ENCODE data around the gene TAS1R3.
"Not testable (repeated sequence)": the region's sequence is repeated elsewhere in the genome, so short reads cannot be mapped to it uniquely, and the experiment has no call there.

Gene TAS1R3

GRCh38 chr1:1309251-1310108 lies 21.6 kb upstream of the TAS1R3 start:
- DNase-seq (ENCODE audit: low spot score), result no peak

DNA sequence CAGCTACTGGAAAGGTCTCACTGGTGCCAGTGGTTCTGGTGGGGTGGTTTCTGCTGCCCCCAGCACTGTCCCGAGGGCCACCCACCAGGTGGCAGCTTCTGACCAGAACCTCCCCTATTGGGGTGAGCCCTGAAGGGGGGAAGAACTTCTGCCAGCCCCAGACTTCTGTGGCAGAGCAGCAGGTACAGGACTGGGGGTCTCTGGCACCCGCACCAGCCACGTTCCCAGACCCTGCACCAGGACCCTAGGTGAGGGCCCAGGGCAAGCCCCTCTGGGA lies 21.0 kb upstream of the TAS1R3 start:
- no peak for DNase-seq (ENCODE audit: low spot score)

DNA sequence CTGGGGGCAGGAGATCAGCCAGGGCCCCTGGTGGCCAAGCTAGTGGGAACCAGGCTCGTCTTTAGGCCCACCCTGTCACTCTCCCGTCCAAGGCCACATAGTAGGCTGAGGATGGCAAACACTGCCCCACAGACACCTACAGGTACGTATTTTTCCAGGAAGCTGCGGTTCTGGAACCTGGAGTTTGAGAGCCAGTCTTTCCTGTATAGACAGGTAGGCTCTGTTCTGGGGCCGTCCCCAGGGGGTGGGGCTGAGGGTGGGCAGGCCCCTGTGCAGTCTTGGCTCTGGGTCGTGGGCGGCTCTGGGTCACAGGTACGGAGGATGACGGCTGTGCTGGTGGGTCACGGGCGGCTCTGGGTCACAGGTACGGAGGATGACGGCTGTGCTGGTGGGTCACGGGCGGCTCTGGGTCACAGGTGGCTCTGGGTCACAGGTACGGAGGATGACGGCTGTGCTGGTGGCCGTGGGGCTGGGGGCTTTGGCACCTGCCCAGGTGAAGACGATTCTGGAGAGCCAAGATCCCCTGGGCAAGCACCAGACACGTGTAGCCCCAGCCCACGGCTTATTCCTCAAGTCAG lies 20.5 kb upstream of the TAS1R3 start:
- DNase-seq (ENCODE audit: low spot score), result no peak

DNA sequence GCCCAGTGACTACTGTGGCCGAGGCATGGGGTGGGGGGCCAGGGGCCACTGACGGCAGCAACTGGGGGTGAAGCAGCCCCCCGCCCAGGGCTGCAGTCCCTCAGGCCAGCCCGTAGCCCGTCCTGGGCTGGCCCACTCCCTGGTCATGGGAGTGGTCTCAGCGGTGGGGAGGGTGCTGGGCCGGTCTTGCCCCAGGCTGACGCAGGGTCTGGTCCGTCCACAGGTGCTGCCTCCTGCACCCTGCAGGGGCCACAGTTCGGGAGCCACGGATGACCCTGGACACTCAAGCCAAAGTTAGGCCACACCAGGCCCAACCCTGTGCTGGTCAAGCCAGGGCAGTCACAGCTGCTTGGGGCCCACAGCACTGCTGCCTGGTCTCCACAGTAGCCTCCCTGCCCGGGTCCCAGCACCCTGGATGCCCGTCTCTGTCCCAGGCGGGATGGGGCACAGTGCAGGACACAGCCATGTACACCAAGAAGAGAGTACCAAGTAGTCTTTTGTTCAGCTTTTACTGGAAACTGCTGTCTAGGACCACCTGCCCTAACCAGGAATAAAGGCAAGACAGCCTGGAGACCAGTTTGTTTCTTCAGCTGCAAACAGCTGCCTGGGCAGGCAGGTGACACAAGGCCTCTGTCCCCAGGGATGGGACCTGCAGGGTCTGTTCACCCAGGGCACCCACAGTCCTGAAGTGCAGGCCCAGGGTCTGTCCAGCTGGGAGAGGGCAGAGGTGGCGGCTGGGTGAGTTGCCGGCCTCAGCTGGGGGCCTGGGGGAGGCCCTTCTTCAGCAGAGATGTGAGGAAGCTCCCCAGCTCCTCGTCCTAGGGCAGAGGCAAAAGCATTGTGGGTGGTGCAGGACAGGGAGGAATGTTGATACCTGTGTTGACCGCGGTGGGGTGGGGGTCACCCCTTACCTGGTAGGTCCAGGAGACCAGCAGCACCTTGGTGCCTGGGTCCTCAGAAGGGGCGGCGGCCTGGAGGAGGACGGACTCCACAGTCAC lies 19.7 kb upstream of the TAS1R3 start:
- no peak for DNase-seq (ENCODE audit: low spot score)

DNA sequence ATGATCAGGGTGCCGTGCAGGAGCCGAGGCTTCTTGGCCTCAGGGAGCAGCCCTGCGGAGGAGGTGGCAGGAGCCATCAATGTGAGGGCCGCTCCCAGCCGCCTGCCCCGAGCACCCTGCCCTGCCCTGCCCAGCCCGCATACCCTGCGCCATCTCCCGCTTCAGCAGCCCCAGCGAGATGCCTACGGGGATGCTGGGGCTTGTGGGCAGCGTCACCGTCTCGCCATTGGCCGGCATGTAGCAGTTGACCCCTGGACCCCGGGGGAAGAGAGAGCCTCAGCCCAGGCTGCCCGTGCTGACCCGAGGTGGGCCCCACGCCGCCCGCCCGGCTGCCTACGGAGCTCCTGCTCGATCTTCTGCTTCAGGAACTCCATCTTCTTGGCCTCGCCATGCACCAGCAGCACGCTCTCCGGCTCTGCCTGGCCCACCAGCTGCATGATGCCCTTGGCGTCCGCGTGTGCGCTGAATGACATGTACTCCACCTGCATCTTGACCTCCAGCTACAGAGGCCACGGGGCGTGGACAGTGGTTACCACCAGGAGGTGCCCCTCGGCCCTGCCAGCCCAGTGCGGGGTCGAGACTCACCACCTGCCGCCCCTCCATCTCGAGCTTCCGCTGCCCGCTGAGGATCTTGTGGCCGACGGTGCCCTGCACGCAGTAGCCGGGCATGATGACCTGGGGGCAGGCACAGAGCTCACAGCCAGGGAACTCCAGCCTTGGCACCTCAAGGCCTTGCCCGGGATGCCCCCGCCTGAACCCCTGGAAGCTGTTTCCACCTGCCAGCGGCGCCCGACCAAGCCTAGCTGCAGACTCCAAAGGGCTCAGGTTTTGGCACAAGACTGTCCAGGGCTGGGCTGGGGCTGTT lies 18.4 kb upstream of the TAS1R3 start:
- no peak for DNase-seq (ENCODE audit: low spot score)

DNA sequence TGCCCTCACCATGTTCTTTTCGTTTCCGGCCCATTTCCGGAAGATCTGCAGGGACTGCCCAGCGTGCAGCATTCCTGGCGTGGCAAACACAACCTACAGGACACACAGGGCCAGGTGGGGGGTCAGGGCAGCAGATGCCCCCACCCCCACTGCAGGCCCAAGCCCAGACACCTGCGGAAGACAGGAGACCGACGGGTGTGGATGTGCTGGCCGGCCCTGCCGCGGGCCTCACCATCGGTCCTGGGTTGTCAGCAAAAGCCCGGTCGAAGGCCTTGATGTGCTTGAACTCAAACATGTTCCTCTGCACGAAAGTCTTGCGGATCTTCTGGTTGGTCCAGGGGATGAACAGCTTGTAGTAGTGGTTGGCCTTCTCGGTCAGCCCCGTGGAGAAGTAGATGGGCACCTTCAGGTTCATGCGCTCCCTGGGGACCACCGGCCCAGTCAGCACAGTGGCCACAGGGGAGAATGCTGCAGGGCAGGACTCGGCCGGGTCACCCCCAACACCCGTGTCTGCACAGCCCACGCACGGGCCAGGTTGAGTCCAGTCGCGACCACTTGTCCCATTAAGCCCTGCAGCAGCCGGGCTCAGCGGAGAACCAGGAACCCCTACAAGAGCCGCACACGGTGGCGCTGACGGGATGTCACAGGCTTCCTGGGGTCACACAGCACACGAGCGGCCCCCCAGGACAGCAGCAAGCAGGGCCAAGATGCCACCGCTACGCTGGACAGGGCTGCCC lies 17.4 kb upstream of the TAS1R3 start:
- DNase-seq (ENCODE audit: low spot score), result no peak

DNA sequence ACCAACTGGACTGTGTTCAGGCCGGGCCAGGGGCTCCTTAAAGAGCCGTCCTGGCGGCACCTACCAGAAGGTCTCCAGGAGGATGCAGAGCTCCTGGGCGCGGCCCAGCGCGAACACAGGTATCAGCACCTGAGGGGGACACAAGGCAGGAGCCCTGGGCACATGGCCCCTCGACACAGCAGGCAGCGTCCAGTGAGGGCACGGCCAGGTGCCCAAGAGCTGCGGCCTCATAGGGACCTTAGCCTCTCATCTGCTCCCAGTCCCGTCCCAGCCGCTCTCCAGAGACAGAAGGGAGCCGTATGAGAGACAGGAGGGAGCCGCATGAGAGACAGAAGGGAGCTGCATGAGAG lies 16.9 kb upstream of the TAS1R3 start:
- no peak for DNase-seq (ENCODE audit: low spot score)

DNA sequence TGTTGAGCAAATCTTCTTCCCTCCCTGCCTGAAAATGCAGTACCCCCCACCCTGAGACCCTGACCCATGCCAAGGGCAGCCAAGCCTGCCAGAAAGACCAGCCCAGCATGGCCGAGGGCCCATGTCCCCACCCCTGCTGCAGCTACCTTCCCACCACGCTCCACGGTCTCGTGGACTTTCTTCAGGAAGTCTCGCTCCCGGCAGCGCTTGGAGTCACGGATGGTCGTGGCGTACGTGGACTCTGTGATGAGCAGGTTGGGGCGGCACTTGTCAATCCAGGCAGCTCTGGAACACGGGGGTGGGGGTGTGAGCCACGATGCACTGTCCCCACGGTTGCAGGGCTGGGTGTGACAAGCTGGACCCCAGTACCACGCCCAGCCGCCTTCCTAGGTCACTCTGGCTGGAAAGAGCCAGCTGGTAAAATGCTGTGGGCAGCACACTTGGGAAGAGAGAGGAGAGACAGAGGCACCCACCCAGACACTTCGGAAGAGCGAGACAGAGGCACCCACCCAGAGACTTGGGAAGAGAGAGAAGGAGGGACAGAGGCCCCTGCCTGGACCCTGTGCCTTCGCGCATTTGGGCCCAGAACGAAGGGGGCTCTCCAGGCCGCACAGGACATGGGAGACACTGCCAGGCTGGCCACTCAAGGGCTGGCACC lies 16.3 kb upstream of the TAS1R3 start:
- DNase-seq (ENCODE audit: low spot score), result no peak

GRCh38 chr1:1315435-1315954 lies 15.6 kb upstream of the TAS1R3 start:
- no peak for DNase-seq (ENCODE audit: low spot score)

DNA sequence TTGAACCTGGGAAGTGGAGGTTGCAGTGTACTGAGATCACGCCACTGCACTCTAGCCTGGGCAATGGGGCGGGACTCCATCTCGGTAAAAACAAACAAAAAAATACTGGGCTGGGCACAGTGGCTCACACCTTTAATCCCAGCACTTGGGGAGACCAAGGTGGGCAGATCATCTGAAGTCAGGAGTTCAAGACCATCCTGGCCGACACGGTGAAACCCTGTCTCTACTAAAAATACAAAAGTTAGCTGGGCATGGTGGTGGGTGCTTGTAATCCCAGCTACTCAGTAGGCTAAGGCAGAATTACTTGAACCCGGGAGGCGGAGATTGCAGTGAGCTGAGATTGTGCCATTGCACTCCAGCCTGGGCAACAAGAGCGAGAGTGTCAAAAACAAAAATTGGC lies 14.9 kb upstream of the TAS1R3 start:
- DNase-seq (ENCODE audit: low spot score), result not testable (repeated sequence)

DNA sequence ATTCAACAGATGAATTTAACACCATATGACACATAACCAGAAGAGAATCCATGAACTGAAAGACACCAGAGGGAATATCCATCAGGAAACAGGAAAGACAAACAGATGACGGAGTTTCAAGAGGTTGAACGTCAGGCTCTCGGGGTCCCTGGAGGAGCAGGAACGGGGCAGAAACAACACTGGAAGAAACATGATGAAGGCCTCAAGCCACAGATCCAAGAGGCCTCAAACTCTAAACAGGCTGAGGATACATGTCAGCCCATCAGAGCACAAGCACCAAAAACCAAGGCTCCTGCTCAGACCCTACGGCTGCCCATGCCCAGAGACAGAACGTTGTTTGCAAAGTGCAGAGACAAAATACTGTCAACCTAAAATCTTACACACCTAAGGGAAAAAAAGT lies 13.7 kb upstream of the TAS1R3 start:
- no peak for DNase-seq (ENCODE audit: low spot score)

- DNase-seq (ENCODE audit: low spot score), result no peak
These were observed 12.9 kb upstream of the TAS1R3 start for GRCh38 chr1:1318131-1318652.

DNA sequence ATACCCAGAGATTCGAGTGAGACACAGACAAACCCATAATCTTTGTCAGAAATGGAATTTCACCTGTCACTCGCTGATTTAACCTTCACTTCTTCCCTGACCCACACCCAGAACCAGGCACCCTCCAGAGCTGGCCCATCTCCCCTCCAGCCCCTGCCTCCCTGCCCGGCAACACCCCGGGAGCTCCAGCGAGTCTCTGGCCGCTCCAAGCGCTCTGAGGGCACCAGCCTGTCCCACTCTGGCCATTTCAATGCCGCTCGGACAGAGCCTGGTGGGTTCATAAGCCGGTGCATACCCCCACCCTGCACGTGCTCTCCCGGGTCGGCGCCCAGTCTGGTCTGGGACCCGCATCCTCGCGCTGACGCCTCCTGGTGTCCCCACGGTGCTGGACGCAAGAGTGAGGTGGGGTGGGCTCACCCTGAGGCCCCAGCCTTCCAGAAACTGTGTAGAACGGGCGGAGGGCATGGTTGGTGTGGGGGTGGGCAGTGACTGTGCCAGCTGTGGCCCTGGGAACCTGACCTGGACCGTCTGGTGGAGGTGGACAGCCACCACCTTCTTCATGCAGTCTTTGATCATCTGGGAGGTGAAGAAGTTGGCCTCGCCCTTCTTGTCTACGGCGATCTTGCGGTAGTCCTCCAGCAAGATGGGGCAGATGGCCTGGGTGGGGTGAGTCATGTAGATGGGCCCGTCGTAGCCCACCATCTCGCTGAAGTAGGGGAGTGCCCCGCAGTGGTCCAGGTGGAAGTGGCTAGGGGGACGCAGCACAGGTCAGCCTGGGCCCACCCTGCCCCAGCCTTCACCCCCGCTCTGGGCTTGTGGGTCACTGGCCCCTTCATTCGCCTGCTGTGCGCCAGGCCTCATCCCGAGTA lies 12.1 kb upstream of the TAS1R3 start:
- DNase-seq (ENCODE audit: low spot score), result no peak

DNA sequence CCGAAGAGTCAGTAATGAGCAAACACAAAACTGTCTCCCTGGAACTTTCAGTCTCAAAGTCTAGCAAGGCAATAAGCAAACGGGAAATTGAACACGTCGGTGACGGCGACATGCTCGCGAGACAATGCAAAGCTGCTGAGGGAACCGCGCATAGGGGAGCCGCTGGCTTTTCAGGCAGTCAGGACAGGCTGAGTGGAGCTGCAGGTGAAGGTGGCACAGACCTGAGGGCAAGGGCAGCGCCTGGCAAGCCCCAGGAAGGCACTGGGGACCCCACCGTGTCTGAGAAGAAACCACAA lies 11.5 kb upstream of the TAS1R3 start:
- no peak for DNase-seq (ENCODE audit: low spot score)

GRCh38 chr1:1320666-1321448 lies 10.2 kb upstream of the TAS1R3 start:
- DNase-seq (ENCODE audit: low spot score), result no peak

GRCh38 chr1:1321477-1321876 lies 9.6 kb upstream of the TAS1R3 start:
- DNase-seq (ENCODE audit: low spot score), result no peak

DNA sequence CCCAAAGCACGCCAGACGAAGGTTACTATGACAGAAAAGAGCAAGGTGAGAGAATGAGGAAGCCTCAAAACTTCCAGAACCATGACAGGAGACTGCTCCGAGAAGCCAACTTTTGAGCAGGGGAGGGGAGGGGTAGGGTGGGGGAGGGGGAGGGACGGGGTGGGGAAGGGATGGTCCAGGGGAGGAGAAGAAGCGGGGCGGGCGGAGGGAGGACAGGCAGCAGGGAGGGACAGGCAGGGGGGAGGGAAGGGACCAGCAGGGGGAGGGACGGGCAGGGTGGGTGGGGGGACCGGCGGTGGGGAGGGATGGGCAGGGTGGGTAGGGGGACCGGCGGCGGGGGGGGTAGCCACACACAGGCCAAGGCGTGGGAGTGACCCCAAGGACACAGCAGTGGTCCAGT lies 8.7 kb upstream of the TAS1R3 start:
- DNase-seq (ENCODE audit: low spot score), result no peak

- DNase-seq (ENCODE audit: low spot score), result no peak
These were observed 8.1 kb upstream of the TAS1R3 start for GRCh38 chr1:1322952-1323351.

DNA sequence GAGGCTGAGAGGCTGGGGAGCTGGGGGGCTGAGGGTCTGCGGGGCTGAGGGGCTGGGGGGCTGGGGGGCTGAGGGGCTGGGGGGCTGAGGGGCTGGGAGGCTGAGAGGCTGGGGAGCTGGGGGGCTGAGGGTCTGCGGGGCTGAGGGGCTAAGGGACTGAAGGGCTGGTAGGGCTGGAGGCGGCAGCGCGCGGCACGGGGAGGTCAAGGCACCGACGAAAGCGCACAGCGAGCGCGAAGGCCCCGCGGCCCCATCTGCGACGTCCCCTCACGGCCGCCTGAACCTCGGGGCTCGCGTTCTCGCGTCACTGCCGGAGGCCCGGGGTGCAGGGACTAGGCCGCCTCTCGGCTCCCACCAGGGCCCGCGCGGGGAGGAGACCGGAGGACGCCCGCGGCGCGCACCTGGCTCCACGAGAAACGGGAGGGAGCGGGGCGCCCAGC lies 7.0 kb upstream of the TAS1R3 start:
- DNase-seq (ENCODE audit: low spot score), result no peak
